D721Med (cell line): ENCODE data around the gene CNTFR.

Experiments used
- DNase-seq: peaks from one replicate; pipeline ENCODE4 v3.0.0; 2011; ENCODE audit warnings: low spot score; ENCODE audit not compliant: insufficient read length
- FAIRE-seq: peaks from 2 replicates; lab custom pipeline; 2011; peaks lifted over from hg19 to GRCh38; lab: Jason Lieb, UNC
- CTCF ChIP-seq: IDR thresholded peaks from 2 replicates; pipeline ENCODE4 v1.5.1; 2012; ENCODE audit warnings: mild to moderate bottlenecking, control low read depth; ENCODE audit not compliant: insufficient read depth; ENCODE audit errors: missing control alignments

Gene CNTFR

GRCh38 chr9:34568774-34569173 lies 20.8 kb downstream of the CNTFR start:
- DNase-seq (no peak), FAIRE-seq (no peak)
- no peak for TF ChIP-seq CTCF

DNA sequence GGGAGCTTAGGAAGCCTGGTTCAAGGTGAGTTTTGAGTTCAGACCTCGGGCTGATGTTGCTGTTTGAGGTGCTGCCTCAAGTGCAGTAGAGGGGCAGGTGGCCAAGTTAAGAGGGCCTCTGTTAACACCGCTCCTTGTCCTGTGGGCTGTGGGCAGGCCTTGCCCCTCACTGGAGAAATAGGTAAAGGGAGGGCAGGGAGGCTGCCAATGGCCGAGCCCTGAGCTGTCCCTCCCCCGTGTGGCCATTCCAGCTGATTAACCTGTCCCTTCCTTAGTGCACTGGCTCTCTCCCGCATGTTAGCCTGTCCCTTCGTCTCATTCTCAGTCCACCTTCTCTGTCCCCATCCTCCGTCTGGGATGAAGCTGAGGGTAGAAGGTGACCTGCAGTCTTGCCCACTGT lies 21.4 kb downstream of the CNTFR start:
- DNase-seq (no peak), FAIRE-seq (no peak)
- TF ChIP-seq CTCF, result no peak

DNA sequence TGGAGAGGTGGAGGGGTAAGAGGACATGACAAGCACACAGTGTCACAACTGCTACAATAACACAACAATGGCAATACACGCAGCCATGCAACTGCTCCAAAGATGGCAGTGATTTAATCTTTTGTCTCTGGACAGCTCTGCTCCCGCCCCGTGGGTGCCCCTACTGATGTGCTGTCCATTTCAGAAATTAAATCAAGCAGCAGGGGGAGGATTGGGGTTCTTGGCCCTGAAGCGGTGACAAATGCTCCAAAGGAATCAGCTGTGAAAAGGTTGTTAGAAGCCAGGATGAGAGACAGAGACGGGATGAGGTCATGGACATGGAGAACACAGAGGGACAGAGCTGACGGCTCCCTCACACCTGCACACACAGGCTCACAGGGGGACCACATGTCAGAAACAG lies 22.6 kb downstream of the CNTFR start:
- TF ChIP-seq CTCF, result no peak
- DNase-seq (no peak), FAIRE-seq (no peak)

DNA sequence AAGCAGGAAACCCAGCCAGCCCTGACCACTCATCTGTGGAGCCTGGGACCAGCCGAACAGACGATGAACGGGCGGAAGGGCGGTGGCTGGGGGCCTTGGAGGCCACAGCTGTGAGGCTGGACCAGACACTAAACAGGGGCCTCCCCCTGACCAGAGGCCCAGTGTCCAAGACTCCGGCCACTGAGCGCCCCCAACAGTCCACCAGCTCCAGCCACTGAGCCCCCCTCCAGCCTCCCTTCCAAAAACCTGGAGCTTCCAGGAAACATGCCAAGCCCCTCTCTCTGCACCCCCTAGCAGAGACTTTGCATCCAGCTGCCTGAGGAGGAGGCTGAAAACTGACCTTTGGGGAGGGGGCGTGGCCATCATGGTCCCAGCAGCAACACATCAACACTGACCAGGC lies 23.2 kb downstream of the CNTFR start:
- TF ChIP-seq CTCF, result no peak
- FAIRE-seq (no peak), DNase-seq (no peak)

DNA sequence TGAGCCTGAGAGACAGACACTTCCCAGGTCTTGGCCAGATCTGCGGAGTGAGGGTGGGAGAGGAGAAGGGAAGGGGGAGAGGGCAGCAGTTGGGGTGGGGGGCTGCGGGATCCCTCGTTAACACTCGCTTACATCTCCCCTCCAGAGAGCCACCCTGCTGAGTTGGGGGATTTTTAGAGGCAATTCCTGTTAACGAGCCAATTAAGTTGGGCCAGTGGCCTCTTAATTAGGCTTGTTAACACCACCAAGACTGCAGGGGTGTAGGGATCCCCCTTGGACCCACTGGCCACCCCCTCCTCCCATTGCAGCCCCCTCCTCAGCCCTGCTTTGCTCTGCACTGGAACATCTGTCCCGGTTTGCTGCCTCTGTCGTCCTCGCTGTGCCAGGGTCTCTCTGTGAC lies 23.7 kb downstream of the CNTFR start:
- no peak for DNase-seq
- no peak for FAIRE-seq
- no peak for TF ChIP-seq CTCF

- no peak for FAIRE-seq
- no peak for TF ChIP-seq CTCF
Measured at GRCh38 chr9:34564617-34565016, 24.9 kb downstream of the CNTFR start.

GRCh38 chr9:34563262-34563661 lies 26.3 kb downstream of the CNTFR start:
- TF ChIP-seq CTCF, result no peak

More at GRCh38 chr9:34564617-34565016, 24.9 kb downstream of the CNTFR start:
- DNase-seq, result no peak

More at GRCh38 chr9:34563262-34563661, 26.3 kb downstream of the CNTFR start:
- FAIRE-seq (no peak), DNase-seq (no peak)
